Erythroblast (primary cell): Measurements from ENCODE around the gene KIF5C.

Source experiments
- GATA1 ChIP-seq: IDR thresholded peaks from 2 replicates; pipeline ENCODE4 v1.6.1; 2011; ENCODE audit warnings: low read depth, mild to moderate bottlenecking, control low read depth, low read length, moderate library complexity
- POLR2A ChIP-seq: IDR thresholded peaks from 2 replicates; pipeline ENCODE4 v1.6.1; 2011; ENCODE audit warnings: mild to moderate bottlenecking, low read length

DNA sequence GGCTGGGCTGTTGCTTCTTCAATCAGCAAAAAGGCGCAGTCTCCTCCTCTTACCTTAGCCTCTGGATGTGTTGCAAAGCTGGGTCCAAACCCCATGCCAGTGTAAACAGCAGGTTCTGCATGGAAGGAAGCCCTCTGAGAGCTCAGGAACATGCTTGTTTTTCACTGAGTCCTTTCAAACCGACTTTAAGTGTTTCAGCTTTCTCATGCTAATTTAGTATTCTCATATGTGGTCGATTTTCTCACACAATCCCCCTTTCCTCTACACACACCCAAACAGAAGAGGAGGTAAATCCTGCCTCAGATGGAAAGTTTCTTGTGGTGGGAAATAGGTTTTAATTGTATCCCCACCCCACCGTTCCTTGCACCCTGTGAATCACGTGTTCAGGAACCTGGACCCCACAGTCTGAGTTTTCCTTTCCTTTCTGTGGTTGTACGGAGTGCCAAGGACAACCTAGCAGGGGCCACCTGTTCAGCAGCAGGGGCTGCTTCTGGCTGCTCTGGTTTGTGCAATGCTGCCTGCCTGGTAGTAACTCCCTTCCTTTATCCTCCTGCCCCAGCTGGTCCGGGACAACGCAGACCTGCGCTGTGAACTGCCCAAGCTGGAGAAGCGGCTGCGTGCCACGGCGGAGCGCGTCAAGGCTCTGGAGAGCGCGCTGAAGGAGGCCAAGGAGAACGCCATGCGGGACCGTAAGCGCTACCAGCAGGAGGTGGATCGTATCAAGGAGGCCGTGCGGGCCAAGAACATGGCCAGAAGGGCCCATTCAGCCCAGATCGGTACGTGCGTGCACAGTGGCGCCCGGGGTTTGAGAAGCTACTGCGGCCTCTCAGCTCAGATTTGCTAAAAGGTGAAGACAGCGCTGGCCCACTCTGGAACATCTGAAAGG, 134.8 kb downstream of the KIF5C start:
- TF ChIP-seq POLR2A (no peak), GATA1 (no peak)
